Measurements from ENCODE around the gene BRD1.

BRD1 gene

DNA sequence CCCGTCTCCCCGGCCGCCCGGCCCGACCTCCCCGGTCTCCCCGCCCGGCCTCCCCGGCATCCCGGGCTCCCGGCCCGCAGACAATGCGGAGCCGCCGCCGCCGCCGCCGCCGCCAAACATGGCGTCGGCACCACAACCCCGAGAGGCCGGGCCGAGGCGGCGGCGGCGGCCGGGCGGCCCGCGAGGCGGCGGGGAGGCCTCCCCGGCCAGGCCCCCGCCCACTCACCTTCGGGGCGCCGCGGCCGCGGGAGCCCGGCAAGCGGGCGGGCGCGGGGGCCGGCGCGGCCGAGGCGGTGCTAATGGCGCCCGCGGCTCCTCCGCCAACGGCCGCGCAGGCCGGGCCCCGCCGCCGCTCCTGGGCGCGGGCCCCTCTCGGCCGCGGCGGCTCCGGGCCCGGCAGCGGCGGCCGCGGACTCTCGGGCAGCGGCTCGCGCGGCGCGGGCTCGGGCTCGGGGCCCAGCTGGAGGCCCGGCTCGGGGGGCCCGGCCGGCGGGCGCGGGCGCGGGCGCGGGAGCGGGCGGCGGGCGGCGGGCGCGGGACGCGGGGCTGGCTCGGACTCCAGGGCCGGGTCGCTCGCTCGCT, 311 bp downstream of the BRD1 start:
- TF ChIP-seq, protein P1, sequence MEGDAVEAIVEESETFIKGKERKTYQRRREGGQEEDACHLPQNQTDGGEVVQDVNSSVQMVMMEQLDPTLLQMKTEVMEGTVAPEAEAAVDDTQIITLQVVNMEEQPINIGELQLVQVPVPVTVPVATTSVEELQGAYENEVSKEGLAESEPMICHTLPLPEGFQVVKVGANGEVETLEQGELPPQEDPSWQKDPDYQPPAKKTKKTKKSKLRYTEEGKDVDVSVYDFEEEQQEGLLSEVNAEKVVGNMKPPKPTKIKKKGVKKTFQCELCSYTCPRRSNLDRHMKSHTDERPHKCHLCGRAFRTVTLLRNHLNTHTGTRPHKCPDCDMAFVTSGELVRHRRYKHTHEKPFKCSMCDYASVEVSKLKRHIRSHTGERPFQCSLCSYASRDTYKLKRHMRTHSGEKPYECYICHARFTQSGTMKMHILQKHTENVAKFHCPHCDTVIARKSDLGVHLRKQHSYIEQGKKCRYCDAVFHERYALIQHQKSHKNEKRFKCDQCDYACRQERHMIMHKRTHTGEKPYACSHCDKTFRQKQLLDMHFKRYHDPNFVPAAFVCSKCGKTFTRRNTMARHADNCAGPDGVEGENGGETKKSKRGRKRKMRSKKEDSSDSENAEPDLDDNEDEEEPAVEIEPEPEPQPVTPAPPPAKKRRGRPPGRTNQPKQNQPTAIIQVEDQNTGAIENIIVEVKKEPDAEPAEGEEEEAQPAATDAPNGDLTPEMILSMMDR (IDR thresholded peaks at IDR 0.05; ENCODE audit: low read depth, low read length) = no peak
- DNase-seq (ENCODE audit: extremely low read depth, low read depth) = no peak

DNA sequence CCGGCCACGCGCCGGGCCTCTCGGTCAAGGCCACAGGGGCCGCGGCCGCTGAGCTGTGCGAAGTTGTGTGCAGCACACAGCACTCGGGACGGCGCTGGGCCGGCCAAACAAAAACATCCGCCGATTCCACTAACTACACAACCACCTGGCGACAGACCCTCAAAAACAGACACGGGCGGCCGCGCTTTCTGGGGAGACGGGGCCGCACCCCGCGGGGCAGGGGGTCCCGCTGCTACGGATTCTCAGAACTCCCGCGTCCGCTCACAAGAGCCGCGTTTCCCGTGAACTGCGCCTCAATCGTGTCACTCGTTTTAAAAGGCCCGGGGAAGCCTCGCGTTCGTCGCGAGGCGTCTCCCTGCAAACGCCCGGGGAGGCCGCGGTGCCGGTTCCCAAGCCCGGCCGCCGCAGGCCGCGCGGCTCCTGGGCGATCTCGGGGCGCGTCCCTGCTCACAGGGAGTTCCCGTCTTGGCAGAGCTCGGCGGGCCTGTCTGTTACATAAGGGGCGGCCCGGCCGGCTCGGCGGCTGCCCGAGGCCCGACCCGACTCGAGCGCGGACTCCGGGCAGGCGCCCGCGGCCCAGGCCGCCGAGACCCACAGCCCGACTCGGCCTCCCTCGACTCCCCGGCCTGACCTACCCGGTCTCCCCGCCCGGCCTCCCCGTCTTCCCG, 936 bp downstream of the BRD1 start:
- no peak for DNase-seq (ENCODE audit: extremely low read depth, low read depth)
- TF ChIP-seq, protein P1 (IDR thresholded peaks at IDR 0.05; ENCODE audit: low read depth, low read length) = no peak

DNA sequence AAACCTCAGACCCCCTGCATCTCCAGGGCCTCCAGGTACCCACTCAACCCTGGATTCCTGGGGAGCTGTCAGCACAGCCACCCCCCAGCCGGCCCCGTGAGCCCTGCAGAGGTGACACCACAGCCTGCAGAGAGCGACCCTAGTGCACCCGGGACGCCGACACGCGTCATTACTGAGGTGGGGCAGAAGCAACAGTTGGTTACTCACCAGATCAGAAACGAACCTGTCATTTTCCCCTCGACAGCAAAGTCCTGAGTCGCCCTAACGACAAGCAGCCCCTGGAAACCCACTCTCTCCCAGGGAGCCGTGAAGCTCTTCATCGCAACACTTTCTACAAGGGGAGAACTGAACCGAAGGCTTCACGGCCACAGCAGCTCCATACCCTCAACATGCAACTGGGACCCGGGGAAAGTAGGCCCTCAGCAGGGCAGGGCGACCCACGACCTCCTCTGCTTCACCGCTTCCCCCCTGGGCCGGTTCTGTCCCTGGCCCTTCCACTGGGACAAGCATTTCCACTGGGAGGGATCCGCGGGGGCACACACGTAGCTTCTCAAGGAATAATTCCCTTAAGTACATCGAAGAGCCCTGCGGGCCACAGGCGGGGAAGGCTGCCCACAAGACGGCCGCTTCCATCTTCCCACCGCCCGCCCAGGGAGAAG, 1.6 kb downstream of the BRD1 start:
- TF ChIP-seq, protein P1 (IDR thresholded peaks at IDR 0.05; ENCODE audit: low read depth, low read length) = no peak
- DNase-seq (ENCODE audit: extremely low read depth, low read depth) = no peak

DNA sequence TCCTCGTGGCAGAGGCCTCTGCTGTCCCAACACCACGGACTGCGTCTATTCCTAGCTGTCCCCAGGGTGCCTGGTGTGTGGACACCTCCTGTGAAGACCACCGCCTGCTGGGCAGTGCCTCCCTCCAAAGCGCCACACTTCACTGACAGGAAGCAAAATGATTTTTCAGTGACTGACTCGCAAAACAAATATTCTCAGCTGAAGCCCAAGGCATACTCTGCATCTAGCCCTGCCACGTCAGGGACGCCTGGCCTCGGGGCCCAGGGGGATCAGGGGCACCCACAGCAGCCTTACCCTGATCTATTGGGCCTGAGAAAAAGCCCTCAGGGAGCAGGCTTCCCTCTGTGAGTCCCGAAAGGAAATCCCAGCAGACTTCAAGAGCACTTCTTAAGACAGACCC, 2.2 kb downstream of the BRD1 start:
- DNase-seq (ENCODE audit: extremely low read depth, low read depth) = no peak
- TF ChIP-seq, protein P1 (IDR thresholded peaks at IDR 0.05; ENCODE audit: low read depth, low read length) = no peak

DNA sequence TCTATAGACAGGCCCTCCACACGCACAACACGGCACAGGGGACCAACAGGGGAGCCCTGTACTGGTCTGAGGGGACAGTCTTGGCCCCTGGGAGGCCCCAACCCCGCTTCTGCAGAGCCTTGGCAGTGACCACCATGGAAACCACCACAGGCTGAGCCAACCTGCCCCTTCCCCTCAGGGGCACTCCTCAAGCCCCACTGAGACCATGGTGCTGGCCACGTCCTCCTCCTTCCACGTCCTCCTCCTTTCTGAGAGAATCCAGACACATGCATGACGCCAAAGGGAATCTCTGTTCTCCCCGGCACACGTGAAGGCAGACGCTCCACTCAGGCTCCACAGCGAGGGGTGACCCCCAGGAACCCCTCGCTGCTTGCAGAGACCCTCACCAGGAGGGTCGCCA, 2.7 kb downstream of the BRD1 start:
- TF ChIP-seq, protein P1 (IDR thresholded peaks at IDR 0.05; ENCODE audit: low read depth, low read length) = no peak
- DNase-seq (ENCODE audit: extremely low read depth, low read depth) = no peak

DNA sequence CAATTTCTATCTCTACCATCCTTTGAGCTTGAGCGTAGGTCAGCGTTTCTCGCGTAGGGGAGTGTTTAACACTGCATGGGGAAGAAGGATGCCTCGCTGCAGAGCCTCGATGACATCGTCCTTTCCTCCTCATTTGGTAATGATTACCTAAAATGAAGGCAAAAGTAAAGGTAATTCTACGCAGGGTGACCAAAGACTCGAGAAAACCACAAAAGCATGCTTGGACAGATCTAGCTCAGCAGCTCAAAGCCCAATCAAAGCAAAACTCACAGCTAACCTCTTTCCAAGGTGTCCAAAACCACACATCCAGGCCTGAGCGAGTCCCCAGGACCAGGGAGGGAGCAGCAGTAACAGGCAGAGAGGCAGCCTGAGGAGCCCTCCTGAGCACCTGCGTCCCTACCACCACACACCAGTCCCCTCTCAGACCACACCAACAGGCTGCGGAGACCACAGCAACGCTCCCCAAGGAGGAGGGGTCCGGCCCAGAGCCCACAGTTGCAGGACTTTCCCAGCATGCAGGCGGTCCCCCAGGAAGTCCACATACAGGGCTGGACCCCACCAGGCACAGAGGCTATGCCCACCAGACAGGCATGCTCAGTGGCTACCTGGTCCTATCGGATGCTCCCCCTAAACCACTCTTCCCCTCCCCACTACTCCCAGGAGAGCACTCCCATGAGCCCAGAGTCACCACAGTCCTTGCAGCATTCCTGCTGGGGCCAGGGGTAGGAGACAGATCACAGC, 3.3 kb downstream of the BRD1 start:
- no peak for DNase-seq (ENCODE audit: extremely low read depth, low read depth)
- TF ChIP-seq, protein P1 (IDR thresholded peaks at IDR 0.05; ENCODE audit: low read depth, low read length) = no peak

Measured in AG09319 (cell line).